ENCODE measurements around the gene C4A. TPM values are rescaled to one million over a fixed set of nuclear protein-coding genes. Genes with fewer than 3 reads are reported as not detected.

Gene C4A
- total and polyA plus RNA-seq, 2 of the 13 experiments (the other 11 are each of a cell fraction or from before 2014, with no cell fraction given), result 165 to 478 TPM

GRCh38 chr6:31940256-31940664 lies 41.6 kb upstream of the C4A start (continued):
- TF ChIP-seq GPN1 (CRISPR knock-in tag; IDR thresholded peaks at IDR 0.05; ENCODE audit: borderline replicate concordance) (no peak), ARID3A (IDR thresholded peaks at IDR 0.05; ENCODE audit: low read depth, low read length) (no peak), EEA1 (CRISPR knock-in tag; IDR thresholded peaks at IDR 0.05; ENCODE audit: borderline replicate concordance) (no peak), CBX5 (CRISPR knock-in tag; IDR thresholded peaks at IDR 0.05; ENCODE audit: borderline replicate concordance) (no peak), HCFC1 (IDR thresholded peaks at IDR 0.05; ENCODE audit: low read depth, low read length) (no peak), HHEX (CRISPR knock-in tag; IDR thresholded peaks at IDR 0.05) (no peak), ZNF772 (CRISPR knock-in tag; IDR thresholded peaks at IDR 0.05) (no peak), MXI1 (IDR thresholded peaks at IDR 0.05; ENCODE audit: borderline replicate concordance, low read depth, low read length) (no peak), TFAP4 (IDR thresholded peaks at IDR 0.05; ENCODE audit: borderline replicate concordance, low read depth) (peak; percentile 53; the same call in 1 of the 2 replicates), RBFOX2 (IDR thresholded peaks at IDR 0.05; ENCODE audit: low read depth, low read length) (no peak), ZNF354B (CRISPR knock-in tag; IDR thresholded peaks at IDR 0.05) (no peak), ZNF335 (CRISPR knock-in tag; IDR thresholded peaks at IDR 0.05) (no peak), IKZF1 (IDR thresholded peaks at IDR 0.05) (no peak), SMAD3 (CRISPR knock-in tag; IDR thresholded peaks at IDR 0.05) (peak; percentile 17; the same call in 1 of the 2 replicates), ZNF12 (CRISPR knock-in tag; IDR thresholded peaks at IDR 0.05) (peak; percentile 46), RBAK (CRISPR knock-in tag; IDR thresholded peaks at IDR 0.05) (peak; percentile 20; the same call in 1 of the 2 replicates), ZBTB33 (CRISPR knock-in tag; IDR thresholded peaks at IDR 0.05) (no peak), ATRX (CRISPR knock-in tag; IDR thresholded peaks at IDR 0.05; ENCODE audit: borderline replicate concordance) (no peak)
- TF ChIP-seq, protein P1, sequence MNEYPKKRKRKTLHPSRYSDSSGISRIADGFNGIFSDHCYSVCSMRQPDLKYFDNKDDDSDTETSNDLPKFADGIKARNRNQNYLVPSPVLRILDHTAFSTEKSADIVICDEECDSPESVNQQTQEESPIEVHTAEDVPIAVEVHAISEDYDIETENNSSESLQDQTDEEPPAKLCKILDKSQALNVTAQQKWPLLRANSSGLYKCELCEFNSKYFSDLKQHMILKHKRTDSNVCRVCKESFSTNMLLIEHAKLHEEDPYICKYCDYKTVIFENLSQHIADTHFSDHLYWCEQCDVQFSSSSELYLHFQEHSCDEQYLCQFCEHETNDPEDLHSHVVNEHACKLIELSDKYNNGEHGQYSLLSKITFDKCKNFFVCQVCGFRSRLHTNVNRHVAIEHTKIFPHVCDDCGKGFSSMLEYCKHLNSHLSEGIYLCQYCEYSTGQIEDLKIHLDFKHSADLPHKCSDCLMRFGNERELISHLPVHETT (CRISPR knock-in tag; conservative IDR thresholded peaks at IDR 0.05), result no peak
- TF ChIP-seq, protein P2, sequence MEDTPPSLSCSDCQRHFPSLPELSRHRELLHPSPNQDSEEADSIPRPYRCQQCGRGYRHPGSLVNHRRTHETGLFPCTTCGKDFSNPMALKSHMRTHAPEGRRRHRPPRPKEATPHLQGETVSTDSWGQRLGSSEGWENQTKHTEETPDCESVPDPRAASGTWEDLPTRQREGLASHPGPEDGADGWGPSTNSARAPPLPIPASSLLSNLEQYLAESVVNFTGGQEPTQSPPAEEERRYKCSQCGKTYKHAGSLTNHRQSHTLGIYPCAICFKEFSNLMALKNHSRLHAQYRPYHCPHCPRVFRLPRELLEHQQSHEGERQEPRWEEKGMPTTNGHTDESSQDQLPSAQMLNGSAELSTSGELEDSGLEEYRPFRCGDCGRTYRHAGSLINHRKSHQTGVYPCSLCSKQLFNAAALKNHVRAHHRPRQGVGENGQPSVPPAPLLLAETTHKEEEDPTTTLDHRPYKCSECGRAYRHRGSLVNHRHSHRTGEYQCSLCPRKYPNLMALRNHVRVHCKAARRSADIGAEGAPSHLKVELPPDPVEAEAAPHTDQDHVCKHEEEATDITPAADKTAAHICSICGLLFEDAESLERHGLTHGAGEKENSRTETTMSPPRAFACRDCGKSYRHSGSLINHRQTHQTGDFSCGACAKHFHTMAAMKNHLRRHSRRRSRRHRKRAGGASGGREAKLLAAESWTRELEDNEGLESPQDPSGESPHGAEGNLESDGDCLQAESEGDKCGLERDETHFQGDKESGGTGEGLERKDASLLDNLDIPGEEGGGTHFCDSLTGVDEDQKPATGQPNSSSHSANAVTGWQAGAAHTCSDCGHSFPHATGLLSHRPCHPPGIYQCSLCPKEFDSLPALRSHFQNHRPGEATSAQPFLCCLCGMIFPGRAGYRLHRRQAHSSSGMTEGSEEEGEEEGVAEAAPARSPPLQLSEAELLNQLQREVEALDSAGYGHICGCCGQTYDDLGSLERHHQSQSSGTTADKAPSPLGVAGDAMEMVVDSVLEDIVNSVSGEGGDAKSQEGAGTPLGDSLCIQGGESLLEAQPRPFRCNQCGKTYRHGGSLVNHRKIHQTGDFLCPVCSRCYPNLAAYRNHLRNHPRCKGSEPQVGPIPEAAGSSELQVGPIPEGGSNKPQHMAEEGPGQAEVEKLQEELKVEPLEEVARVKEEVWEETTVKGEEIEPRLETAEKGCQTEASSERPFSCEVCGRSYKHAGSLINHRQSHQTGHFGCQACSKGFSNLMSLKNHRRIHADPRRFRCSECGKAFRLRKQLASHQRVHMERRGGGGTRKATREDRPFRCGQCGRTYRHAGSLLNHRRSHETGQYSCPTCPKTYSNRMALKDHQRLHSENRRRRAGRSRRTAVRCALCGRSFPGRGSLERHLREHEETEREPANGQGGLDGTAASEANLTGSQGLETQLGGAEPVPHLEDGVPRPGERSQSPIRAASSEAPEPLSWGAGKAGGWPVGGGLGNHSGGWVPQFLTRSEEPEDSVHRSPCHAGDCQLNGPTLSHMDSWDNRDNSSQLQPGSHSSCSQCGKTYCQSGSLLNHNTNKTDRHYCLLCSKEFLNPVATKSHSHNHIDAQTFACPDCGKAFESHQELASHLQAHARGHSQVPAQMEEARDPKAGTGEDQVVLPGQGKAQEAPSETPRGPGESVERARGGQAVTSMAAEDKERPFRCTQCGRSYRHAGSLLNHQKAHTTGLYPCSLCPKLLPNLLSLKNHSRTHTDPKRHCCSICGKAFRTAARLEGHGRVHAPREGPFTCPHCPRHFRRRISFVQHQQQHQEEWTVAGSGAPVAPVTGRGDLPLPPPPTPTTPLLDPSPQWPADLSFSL (CRISPR knock-in tag; IDR thresholded peaks at IDR 0.05), result no peak

All from HepG2 (cell line).